ENCODE results near the gene ZBTB7C.

GRCh38 chr18:48140731-48141130 is 268.5 kb downstream of the ZBTB7C start:
- TF ChIP-seq CTCF (IDR thresholded peaks at IDR 0.05) (no peak), POLR2A (IDR thresholded peaks at IDR 0.05) (no peak)
